Adrenal gland (tissue), 12 donors: ENCODE measurements around the gene LIPG. TPM values are rescaled to one million over a fixed set of nuclear protein-coding genes. Genes with fewer than 3 reads are reported as not detected.
"Not testable (repeated sequence)": the region's sequence is repeated elsewhere in the genome, so short reads cannot be mapped to it uniquely, and the experiment has no call there.

Experiments
- DNase-seq, 7 donors: peaks; one replicate each; pipeline ENCODE4 v3.0.0-alpha.2; 2019 to 2020
- H3K27ac ChIP-seq, 5 donors: fragments of 200-600 bp; sonication (generic) in 4 of 5; 1 replicate in 3 of 5; 2 replicates in 2 of 5; pipeline versions ENCODE4 v1.5.1 to v1.8.0; 2016 to 2020; ENCODE audit warnings: mild to moderate bottlenecking in 1 of 5
- H3K27me3 ChIP-seq: fragments of 200-600 bp; 2 replicates; pipeline ENCODE4 v1.8.0; 2021
- H3K36me3 ChIP-seq, 2 donors: fragments of 200-600 bp; replicated peaks in 1 of 2; 1 replicate in 1 of 2; 2 replicates in 1 of 2; pipeline versions ENCODE4 v1.5.1 to v1.8.0; 2018 to 2022
- H3K4me1 ChIP-seq, 2 donors: fragments of 200-600 bp; replicated peaks in 1 of 2; 1 replicate in 1 of 2; 2 replicates in 1 of 2; pipeline versions ENCODE4 v1.5.1 to v1.8.0; 2018 to 2021
- H3K4me3 ChIP-seq, 4 donors: fragments of 200-600 bp; sonication (generic) in 3 of 4; one replicate each; pipeline ENCODE4 v1.5.1; 2016 to 2018
- H3K9me3 ChIP-seq, 3 donors: fragments of 200-600 bp; sonication (generic) in 1 of 3; replicated peaks in 1 of 3; 1 replicate in 2 of 3; 2 replicates in 1 of 3; pipeline versions ENCODE4 v1.5.1 to v1.8.0; 2016 to 2021
- POLR2A ChIP-seq, 2 donors: fragments of 450-650 bp; IDR thresholded peaks; one replicate each; pipeline ENCODE4 v1.6.1; 2017; ENCODE audit warnings: antibody characterized with exemption in 2 of 2, mild to moderate bottlenecking in 2 of 2, moderate library complexity in 1 of 2
- WGBS, 4 donors: extraction: QIAGEN DNeasy Blood & Tissue Kit in 2 of 4; methylation state at CpG; one replicate each; pipeline versions ENCODE4 v1.1.5 to v1.1.7; 2013 to 2017; 5-methylcytosine and 5-hydroxymethylcytosine counted together
- intact Hi-C, 2 donors: fragments of 100-400 bp; cut with DNase I; formaldehyde crosslinking; loops; one replicate each; pipeline versions ENCODE4 v1.14.1 to v1.15.0; 2022 to 2023
- polyA plus RNA-seq, 3 donors: library from polyadenylated mRNA; stranded (reverse); fragments of 200-250 nt in 2 of 3; fragments of 350-450 nt in 1 of 3; fragmentation: Illumina TruSeq in 1 of 3; extraction: RNeasy Lipid Tissue Mini Kit (QIAGEN cat#74804) in 1 of 3; gene quantifications; one replicate each; pipeline ENCODE4 v1.2.3, GENCODE V29; 2013 to 2014
- total RNA-seq, 9 donors: library from RNA; depleted of rRNA in 4 of 9; stranded (reverse); fragments of >200 nt in 4 of 9; fragments of 120-200 nt in 1 of 9; fragmentation: NEBNext Ultra II Directional in 1 of 9; extraction: Animal tissue kit (Norgen Biotek cat#: 25700) in 1 of 9; gene quantifications; one replicate each; pipeline versions ENCODE4 v1.1.0 to v1.2.4, GENCODE V29; 2013 to 2023
- TF ChIP-seq, protein P1 (sequence below), 6 experiments: fragments of 450-650 bp in 4 of 6; fragments of 200-600 bp in 2 of 6; sonication (generic) in 1 of 6; IDR thresholded peaks; 1 replicate in 5 of 6; 2 replicates in 1 of 6; pipeline versions ENCODE4 v1.5.1 to v1.8.0; 2016 to 2021; ENCODE audit warnings: antibody characterized with exemption in 6 of 6, mild to moderate bottlenecking in 2 of 6, moderate library complexity in 1 of 6
- donor health status: healthy with polysubstance abuse.
- donor health status: Bipolar disorder and iron deficiency.
- donor health status: DM: yes; HTN: yes; CAD: no.
- donor health status: DM: no; HTN: no; CAD: no.
- donor health status: DM: no; HTN: no; CAD: no.
- donor health status: DM: yes; HTN: yes; CAD: no.

LIPG gene
- total and polyA plus RNA-seq, 12 donors, result 0.16 to 2.8 (median 0.44) TPM; not detected in 1

DNA sequence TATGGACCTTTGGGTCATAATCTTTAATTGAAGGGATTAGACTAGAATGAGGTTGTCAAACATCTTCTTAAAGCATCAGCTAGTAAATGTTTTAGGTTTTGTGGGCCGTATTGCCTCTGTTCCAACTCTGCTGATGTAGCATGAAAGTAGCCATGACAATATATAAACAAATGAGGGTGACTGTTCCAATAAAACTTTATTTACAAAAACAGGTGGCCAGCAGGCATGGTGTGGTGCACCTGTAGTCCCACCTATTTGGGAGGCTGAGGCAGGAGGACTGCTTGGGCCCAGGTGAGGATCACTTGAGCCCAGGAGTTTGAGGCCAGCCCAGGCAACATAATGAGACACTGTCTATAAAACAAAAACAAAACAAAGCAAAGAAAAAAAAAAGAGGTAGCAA lies 18.4 kb downstream of the LIPG start:
- Histone ChIP-seq H3K4me1 (no peaks in the 10 kb centered on the region), H3K36me3 (no peaks in the 10 kb centered on the region), H3K27me3 (peaks cover 3% of the 10 kb centered on the region), H3K4me3 (no peak overlapping the region), H3K27ac (no peak overlapping the region), H3K9me3 (no peaks in the 10 kb centered on the region)
- intact Hi-C loops, result no loop called here
- WGBS, 4 donors, result 45 to 79% (median 66%) methylated on average over 1 of the region's 1 CpG
- no peak for DNase-seq
- TF ChIP-seq POLR2A (IDR thresholded peaks at IDR 0.05), result no peak
- TF ChIP-seq, protein P1, sequence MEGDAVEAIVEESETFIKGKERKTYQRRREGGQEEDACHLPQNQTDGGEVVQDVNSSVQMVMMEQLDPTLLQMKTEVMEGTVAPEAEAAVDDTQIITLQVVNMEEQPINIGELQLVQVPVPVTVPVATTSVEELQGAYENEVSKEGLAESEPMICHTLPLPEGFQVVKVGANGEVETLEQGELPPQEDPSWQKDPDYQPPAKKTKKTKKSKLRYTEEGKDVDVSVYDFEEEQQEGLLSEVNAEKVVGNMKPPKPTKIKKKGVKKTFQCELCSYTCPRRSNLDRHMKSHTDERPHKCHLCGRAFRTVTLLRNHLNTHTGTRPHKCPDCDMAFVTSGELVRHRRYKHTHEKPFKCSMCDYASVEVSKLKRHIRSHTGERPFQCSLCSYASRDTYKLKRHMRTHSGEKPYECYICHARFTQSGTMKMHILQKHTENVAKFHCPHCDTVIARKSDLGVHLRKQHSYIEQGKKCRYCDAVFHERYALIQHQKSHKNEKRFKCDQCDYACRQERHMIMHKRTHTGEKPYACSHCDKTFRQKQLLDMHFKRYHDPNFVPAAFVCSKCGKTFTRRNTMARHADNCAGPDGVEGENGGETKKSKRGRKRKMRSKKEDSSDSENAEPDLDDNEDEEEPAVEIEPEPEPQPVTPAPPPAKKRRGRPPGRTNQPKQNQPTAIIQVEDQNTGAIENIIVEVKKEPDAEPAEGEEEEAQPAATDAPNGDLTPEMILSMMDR (IDR thresholded peaks at IDR 0.05), result no peak

GRCh38 chr18:49581371-49581770 lies 19.5 kb downstream of the LIPG start:
- Histone ChIP-seq H3K27me3 (peaks cover 3% of the 10 kb centered on the region), H3K27ac (no peak overlapping the region), H3K4me1 (no peaks in the 10 kb centered on the region), H3K36me3 (no peaks in the 10 kb centered on the region), H3K4me3 (no peak overlapping the region), H3K9me3 (no peaks in the 10 kb centered on the region)
- no peak for TF ChIP-seq POLR2A (IDR thresholded peaks at IDR 0.05)
- TF ChIP-seq, protein P1 (IDR thresholded peaks at IDR 0.05), result no peak
- no peak for DNase-seq
- 45 to 70% (median 58%) methylated on average over 7 of the region's 7 CpGs for WGBS, 4 donors
- intact Hi-C loops, result no loop called here

GRCh38 chr18:49582579-49582978 lies 20.7 kb downstream of the LIPG start:
- H3K4me1 ChIP-seq, result no peaks in the 10 kb centered on the region
- no peaks in the 10 kb centered on the region for H3K9me3 ChIP-seq
- peaks cover 3% of the 10 kb centered on the region for H3K27me3 ChIP-seq
- intact Hi-C loops, result no loop called here
- no peak overlapping the region for H3K27ac ChIP-seq
- H3K4me3 ChIP-seq, result no peak overlapping the region
- no peak for DNase-seq
- no peaks in the 10 kb centered on the region for H3K36me3 ChIP-seq
- TF ChIP-seq POLR2A (IDR thresholded peaks at IDR 0.05), result no peak
- WGBS, 4 donors, result 57 to 67% (median 59%) methylated on average over 8 of the region's 8 CpGs

DNA sequence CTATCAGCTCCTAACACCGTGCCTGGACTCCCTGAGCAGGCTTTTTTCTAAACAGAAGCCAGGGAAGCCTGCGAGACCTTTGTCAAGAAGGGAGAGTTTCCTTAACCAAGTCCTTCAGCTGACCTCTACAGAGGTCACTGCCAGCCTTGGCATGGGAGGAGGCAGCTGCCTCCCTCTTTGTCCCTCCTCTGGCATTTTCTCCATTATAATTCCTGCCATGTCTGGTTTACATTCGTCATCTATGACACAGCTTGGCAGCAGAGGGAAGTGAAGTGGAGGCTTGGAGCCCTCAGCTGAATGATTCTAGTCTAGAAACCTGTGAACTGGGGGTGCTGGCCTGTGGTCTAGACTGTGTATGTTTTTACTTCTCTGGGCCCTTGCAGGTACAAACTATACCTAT lies 22.5 kb downstream of the LIPG start:
- intact Hi-C loops, result no loop called here

DNA sequence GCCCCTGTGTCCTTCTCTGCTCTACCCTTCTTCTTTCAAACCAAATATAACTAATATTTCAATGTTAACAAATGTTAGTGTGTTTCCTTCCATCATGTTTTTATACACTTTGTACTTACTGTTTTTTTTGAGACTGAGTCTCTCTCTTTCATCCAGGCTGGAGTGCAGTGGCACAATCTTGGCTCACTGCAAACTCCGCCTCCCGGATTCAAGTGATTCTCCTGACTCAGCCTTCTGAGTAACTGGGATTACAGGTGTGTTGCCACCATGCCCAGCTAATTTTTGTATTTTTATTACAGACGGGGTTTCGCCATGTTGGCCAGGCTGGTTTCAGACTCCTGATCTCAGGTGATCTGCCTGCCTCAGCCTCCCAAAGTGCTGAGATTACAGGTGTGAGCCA lies 23.1 kb downstream of the LIPG start:
- H3K4me3 ChIP-seq, DNase-seq, intact Hi-C loops, H3K27me3 ChIP-seq, H3K36me3 ChIP-seq, H3K4me1 ChIP-seq, H3K27ac ChIP-seq, H3K9me3 ChIP-seq: not testable (repeated sequence)
- WGBS, 4 donors, result 78 to 90% (median 87%) methylated on average over 4 of the region's 4 CpGs

More for the DNA sequence above, 22.5 kb downstream of the LIPG start:
- Histone ChIP-seq H3K27me3 (peaks cover 3% of the 10 kb centered on the region), H3K4me3 (no peak overlapping the region), H3K4me1 (no peaks in the 10 kb centered on the region), H3K9me3 (no peaks in the 10 kb centered on the region), H3K36me3 (no peaks in the 10 kb centered on the region), H3K27ac (no peak overlapping the region)
- TF ChIP-seq, protein P1 (IDR thresholded peaks at IDR 0.05), result no peak
- no peak for TF ChIP-seq POLR2A (IDR thresholded peaks at IDR 0.05)
- 66 to 74% (median 73%) methylated on average over 3 of the region's 3 CpGs for WGBS, 4 donors
- DNase-seq, result no peak
